GM12865 (cell line): ENCODE data around the gene PCDHGB3.
A peak's percentile ranks its signal among the peaks of the same experiment; 100 is the strongest.

ENCODE experiments used
- DNase-seq: peaks from one replicate; pipeline ENCODE4 v3.0.0; 2010; ENCODE audit warnings: low read depth
- H3K4me3 ChIP-seq: 2 replicates; pipeline ENCODE4 v1.5.1; 2011; ENCODE audit warnings: mild to moderate bottlenecking, low read depth, low read length, control low read depth
- TF ChIP-seq, protein P1 (sequence below): IDR thresholded peaks from 2 replicates; pipeline ENCODE4 v1.5.1; 2011; ENCODE audit warnings: low read length, control low read depth, low read depth, inconsistent platforms; ENCODE audit not compliant: insufficient read depth; ENCODE audit errors: missing control alignments

The PCDHGB3 gene

GRCh38 chr5:141359790-141360426 lies 10.1 kb upstream of the PCDHGB3 start, which contains the start of gene PCDHGB2:
Gene PCDHGB2 (plus strand): TSS chr5:141359994. CDS start chr5:141360136, 142 bp downstream.
- DNase-seq, result peak; percentile 64
- peak within 1 kb of the TSS; percentile 39 for H3K4me3 ChIP-seq
- TF ChIP-seq, protein P1, sequence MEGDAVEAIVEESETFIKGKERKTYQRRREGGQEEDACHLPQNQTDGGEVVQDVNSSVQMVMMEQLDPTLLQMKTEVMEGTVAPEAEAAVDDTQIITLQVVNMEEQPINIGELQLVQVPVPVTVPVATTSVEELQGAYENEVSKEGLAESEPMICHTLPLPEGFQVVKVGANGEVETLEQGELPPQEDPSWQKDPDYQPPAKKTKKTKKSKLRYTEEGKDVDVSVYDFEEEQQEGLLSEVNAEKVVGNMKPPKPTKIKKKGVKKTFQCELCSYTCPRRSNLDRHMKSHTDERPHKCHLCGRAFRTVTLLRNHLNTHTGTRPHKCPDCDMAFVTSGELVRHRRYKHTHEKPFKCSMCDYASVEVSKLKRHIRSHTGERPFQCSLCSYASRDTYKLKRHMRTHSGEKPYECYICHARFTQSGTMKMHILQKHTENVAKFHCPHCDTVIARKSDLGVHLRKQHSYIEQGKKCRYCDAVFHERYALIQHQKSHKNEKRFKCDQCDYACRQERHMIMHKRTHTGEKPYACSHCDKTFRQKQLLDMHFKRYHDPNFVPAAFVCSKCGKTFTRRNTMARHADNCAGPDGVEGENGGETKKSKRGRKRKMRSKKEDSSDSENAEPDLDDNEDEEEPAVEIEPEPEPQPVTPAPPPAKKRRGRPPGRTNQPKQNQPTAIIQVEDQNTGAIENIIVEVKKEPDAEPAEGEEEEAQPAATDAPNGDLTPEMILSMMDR, result peak; percentile 42

- no peak overlapping the region for H3K4me3 ChIP-seq
- no peak for DNase-seq
- TF ChIP-seq, protein P1, result no peak
Observed at GRCh38 chr5:141360685-141361084, 9.4 kb upstream of the PCDHGB3 start.

DNA sequence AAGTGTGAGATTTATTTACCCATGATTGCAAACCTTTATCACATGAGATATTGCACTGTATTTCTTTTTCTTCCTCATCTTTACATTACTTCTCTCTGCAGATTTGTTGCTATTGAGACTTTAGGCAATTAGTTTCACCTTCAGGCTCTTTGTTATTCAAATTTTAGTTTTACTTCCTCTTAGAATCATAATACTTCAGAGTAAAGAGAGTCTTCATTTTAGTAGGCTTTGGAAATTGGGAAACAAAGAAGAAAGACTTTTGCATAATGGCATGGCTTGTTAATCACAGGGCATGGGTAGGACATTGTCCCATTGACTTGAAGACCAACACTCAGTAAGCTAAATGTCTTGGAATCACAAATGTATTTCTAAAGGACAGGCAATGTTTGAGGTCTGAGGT lies 7.3 kb upstream of the PCDHGB3 start:
- H3K4me3 ChIP-seq, result no peak overlapping the region
- TF ChIP-seq, protein P1, result no peak
- no peak for DNase-seq

DNA sequence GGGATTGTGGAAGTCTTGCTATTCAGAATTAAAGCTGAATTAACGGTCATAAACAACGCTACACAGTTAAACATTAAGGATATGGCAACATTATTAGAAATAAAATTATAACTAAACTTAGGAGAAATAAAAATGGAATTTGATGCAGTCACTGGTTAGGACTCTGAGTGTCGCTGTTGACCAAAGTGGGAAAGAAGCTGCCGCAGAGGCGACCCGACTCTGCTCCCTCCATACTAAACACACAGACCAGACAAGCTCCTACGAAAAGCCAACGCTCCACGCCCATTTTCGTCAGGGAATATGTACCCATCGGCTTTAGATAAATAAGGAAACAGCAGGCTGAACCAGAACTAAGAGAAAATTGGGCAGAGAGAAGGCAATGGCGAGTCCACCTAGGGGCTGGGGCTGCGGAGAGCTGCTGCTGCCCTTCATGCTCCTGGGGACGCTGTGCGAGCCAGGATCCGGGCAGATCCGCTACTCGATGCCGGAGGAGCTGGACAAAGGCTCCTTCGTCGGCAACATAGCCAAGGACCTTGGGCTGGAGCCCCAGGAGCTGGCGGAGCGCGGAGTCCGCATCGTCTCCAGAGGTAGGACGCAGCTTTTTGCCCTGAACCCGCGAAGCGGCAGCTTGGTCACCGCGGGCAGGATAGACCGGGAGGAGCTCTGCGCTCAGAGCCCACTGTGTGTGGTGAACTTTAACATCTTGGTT lies 5.9 kb upstream of the PCDHGB3 start, which contains the start of gene PCDHGA5:
TSS of gene PCDHGA5 (plus strand) at position 211 of the 709 bp plus-strand sequence. CDS start at position 380, 169 bp downstream.
- DNase-seq, result no peak
- no peak within 1 kb of the TSS for H3K4me3 ChIP-seq

GRCh38 chr5:141366016-141366896 lies 3.8 kb upstream of the PCDHGB3 start:
- no peak for DNase-seq
- H3K4me3 ChIP-seq, result no peak overlapping the region
- TF ChIP-seq, protein P1, result no peak

More for the DNA sequence above, 5.9 kb upstream of the PCDHGB3 start, which contains the start of gene PCDHGA5:
- TF ChIP-seq, protein P1, result no peak

DNA sequence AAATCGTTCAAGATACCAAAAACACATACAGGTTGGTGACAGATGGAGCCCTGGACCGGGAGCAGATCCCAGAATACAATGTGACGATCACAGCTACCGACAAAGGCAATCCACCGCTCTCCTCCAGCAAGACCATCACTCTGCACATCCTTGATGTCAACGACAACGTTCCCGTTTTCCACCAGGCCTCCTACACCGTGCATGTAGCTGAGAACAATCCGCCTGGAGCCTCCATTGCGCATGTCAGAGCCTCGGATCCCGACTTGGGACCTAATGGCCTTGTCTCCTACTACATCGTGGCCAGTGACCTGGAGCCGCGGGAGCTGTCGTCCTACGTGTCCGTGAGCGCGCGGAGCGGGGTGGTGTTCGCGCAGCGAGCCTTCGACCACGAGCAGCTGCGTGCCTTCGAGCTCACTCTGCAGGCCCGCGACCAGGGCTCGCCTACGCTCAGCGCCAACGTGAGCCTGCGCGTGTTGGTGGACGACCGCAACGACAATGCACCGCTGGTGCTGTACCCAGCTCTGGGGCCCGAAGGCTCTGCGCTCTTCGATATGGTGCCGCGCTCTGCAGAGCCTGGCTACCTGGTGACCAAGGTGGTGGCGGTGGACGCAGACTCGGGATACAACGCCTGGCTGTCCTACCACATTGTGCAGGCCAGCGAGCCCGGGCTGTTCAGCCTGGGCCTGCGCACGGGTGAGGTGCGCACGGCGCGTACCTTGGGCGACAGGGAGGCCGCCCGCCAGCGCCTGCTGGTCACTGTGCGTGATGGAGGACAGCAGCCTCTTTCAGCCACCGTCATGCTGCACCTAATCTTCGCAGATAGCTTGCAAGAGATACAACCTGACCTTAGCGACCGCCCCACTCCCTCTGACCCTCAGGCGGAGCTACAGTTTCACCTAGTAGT lies 1.8 kb downstream of the PCDHGB3 start:
- DNase-seq, result no peak
- no peak overlapping the region for H3K4me3 ChIP-seq
- TF ChIP-seq, protein P1, result no peak
